Right ventricle myocardium inferior (tissue), 1 donor: Measurements from ENCODE around the gene GTF2H4. TPM values are rescaled to one million over a fixed set of nuclear protein-coding genes. Genes with fewer than 3 reads are reported as not detected.
A peak's percentile ranks its signal among the peaks of the same experiment; 100 is the strongest.
"Not testable (repeated sequence)": the region's sequence is repeated elsewhere in the genome, so short reads cannot be mapped to it uniquely, and the experiment has no call there.

Experiments
- ATAC-seq: fragments of 200-7000 bp; cut with Tn5 transposase; one replicate; pipeline ENCODE4 v1.9.1; 2020; ENCODE audit warnings: mild to moderate bottlenecking, moderate library complexity
- DNase-seq: peaks from one replicate; pipeline ENCODE4 v3.0.0; 2021; ENCODE audit errors: missing footprints
- intact Hi-C: fragments of 100-400 bp; cut with DNase I; formaldehyde crosslinking; loops from one replicate; pipeline ENCODE4 v1.11.0; 2022
- total RNA-seq: library from RNA; stranded (reverse); fragmentation: NEBNext Ultra II Directional; extraction: Animal tissue kit (Norgen Biotek cat#: 25700); gene quantifications from one replicate; pipeline ENCODE4 v1.2.1, GENCODE V29; 2021
- donor health status: DM: no; HTN: yes; CAD: no; lungs with severe emphysema.

Gene GTF2H4
- total RNA-seq, 1 donor from 2014 or later, result 22.2 TPM

DNA sequence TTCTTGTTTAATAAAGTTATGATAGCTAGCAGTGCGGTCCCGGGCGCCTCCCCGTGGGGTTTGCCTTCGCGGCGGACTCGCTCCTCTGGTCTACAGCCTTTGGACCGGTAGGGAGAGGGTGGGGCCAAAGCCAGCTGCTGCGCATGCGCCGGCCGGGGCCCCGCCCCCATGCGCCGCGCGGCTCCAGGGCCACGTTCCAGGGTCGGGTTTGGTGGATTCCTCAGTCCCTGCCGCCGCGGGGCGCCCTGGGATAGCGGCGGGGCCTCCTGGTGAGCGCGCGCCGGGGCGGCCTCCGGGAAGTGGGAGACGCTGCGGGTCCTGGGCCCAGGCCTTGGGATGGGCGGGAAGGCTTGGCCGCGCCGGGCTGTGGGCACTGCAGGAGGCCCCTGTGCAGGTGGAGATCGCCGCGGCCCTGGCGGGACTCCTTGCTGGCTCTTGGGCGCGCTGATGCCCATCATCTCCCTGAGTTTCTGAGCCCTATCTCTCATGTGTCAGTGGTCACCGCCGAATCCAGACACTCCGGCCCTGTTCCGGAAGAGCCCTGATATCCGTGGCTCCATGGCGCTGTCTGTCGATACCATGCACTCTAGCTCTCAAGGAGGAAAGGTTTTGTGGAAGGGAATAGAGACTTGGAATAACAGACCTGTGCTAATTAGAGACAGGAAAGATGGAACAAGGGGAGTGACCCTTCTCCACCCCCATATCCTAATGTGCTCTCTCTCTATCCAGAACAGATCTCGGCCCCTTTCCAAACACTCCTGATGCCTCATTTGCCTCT, 6.3 kb downstream of the GTF2H4 start, which contains the start of gene VARS2:
Gene VARS2 (plus strand): TSS at position 163 of the 778 bp plus-strand sequence. CDS start 599 bp downstream, at position 762.
- intact Hi-C loops, result loop anchor here (1.0 to 2.0 kb wide), 2 partner anchors 129 to 154 kb away; no protein-coding TSS in a partner anchor
- peak; percentile 94 for DNase-seq
- ATAC-seq, result peak; percentile 98

DNA sequence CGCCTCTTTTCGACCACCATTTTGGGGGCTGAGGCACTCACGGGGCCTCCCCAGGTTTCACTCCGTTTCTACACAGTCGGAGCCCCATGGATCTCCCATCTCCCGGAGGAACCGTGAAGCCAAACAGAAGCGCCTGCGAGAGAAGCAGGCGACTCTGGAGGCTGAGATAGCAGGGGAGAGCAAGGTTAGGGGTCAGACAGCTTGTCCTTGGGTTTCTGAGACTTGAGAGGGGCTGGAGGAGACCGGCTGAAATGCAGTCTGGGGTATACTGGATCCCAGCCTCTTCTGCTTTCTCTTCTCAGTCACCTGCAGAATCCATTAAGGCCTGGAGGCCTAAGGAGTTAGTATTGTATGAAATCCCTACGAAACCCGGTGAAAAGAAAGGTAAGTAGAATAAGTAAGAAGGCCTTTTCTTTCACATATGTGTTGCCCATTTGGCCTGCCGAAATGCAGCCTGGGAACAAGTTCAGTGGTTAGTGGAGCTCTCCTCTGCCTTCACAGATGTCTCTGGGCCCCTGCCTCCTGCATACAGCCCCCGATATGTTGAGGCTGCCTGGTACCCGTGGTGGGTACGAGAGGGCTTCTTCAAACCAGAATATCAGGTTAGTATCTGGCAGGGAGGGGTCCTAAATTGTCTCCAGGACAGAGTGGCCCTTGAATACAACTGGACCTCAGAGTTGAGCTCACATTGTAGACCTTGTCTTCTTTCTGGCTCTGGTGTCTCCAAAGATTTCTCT, 7.0 kb downstream of the GTF2H4 start:
- peak; percentile 3 for ATAC-seq
- intact Hi-C loops, result loop anchor here (1.0 to 2.0 kb wide), 2 partner anchors 128 to 153 kb away; no protein-coding TSS in a partner anchor
- no peak for DNase-seq

DNA sequence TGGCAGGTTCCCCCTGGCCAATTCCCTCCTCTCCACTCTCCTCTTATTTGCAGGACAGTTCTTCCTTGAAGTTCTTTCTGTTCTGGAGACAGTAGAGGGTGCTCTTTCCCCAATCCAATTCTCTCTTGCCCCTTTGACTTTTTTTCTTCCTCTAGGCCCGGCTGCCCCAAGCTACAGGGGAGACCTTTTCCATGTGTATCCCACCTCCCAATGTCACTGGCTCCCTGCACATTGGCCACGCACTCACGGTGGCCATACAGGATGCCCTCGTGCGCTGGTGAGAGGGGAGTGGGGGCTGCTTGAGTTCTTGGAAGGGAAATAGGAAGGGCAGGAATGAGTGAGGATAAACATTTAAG, 7.6 kb downstream of the GTF2H4 start:
- ATAC-seq (peak; percentile 43), DNase-seq (no peak)
- intact Hi-C loops, result loop anchor here (2.0 kb wide), 1 partner anchor 127 kb away; no protein-coding TSS in a partner anchor

DNA sequence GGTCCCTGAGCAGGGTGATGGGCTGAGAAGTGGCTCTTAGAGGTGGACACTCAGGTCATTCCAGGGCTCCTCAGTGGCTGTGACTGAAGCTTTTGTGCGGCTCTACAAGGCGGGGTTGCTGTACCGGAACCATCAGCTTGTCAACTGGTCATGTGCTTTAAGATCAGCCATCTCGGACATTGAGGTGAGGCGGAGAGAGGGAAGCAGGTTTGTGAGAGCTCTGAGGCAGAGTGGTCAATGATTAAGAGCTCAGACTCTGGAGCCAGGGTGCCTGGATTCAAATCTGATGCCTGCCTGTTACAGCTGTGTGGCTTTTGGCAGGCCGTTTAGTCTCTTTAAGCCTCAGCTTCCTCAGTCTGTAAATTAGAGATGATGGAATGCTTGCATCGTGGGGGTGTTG, 9.0 kb downstream of the GTF2H4 start:
- intact Hi-C loops, result no loop called here
- ATAC-seq (no peak), DNase-seq (no peak)

DNA sequence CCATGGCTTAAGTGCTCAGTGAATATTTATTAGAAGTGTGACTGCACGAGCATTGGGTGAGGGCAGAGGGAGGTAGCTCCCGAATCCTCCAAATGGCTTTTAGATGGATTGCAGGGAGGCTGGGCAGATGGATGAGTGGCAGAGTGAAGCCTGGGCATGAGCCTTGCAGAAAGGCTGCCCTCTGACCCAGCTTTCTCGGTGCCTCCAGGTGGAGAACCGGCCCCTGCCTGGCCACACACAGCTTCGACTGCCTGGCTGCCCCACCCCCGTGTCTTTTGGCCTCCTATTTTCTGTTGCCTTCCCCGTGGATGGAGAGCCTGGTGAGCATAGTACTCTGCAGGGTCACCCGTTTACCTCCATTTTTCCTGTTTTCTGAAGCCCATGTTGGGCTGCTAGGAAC, 9.5 kb downstream of the GTF2H4 start:
- no peak for DNase-seq
- intact Hi-C loops, result no loop called here
- no peak for ATAC-seq

DNA sequence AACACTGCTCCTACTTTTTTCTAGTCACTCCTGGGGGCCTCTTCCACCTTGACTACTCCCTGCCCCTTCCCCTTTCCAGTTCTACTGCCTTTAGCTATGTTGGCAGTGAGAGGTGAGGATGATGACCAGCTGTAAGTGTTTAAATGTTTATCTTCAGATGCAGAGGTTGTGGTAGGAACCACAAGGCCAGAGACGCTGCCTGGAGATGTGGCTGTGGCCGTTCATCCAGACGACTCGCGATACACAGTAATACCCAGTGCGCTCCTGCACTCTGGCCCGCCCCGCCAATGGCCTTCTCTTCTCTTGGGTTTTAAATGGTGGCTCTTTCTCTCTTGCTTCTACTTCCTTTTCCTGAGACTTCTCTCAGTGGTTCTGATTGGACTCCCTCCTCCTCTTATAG, 10.7 kb downstream of the GTF2H4 start:
- ATAC-seq, result no peak
- DNase-seq, result no peak
- intact Hi-C loops, result no loop called here

DNA sequence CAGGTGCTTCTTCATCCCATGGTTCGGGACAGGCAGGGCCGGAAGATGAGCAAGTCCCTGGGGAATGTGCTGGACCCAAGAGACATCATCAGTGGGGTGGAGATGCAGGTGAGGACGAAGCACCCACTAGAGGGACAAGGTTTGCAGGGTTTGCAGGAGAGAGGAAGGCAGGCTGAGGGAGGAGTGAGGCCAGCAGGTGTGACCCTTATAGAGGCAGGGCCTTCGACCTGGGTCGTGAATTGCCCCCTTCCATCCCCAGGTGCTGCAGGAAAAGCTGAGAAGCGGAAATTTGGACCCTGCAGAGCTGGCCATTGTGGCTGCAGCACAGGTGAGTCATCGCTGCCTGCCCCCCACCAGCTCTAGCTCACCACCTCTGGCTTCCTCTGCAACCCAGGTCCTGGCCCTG, 14.4 kb downstream of the GTF2H4 start:
- intact Hi-C loops, result no loop called here
- ATAC-seq (no peak), DNase-seq (no peak)

DNA sequence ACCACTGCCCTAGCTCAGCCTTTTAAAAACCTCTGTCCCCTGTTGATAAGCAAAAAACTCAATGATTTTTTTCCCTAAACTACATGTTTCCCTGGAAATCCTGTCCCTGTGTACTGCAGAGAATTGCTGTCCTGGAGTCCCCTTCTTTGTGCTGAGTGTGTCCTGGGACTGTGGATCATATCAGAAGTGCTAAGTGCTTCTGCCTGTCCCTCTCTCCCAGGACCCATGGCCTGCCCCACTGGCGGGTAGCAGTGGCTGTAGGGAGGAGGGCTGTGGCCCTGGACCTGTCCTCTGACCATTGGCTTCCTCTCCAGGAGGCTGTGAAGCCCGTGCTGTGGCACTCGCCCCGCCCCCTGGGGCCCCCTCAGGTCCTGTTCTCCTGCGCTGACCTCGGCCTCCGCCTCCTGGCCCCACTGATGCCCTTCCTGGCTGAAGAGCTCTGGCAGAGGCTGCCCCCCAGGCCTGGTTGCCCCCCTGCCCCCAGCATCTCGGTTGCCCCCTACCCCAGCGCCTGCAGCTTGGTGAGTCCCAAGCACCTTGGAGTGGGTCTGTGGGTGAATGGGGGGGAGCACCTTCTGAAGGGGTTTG, 16.1 kb downstream of the GTF2H4 start:
- intact Hi-C loops, DNase-seq: not testable (repeated sequence)
- ATAC-seq, result peak; percentile 51

DNA sequence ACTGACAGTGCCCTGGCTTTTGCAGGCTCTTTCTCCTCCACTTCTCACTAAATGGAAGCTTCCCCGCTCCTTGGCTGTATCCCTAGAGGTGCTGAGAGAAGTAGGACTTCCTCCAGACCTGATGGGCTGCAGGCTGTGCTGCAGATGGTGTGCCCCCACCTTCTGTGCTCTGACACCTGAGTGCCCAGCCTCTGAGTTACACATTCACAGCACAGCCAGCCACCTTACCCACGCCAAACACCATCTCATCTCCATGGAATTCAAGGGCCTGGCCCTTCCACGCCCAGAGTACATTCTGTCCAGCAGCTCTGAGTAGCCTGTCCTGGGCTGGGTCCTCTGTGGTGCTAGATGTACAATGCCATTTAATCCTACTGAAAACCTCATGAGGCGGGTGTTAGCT, 18.6 kb downstream of the GTF2H4 start:
- intact Hi-C loops, result no loop called here
- DNase-seq, result no peak
- peak; percentile 73 for ATAC-seq

DNA sequence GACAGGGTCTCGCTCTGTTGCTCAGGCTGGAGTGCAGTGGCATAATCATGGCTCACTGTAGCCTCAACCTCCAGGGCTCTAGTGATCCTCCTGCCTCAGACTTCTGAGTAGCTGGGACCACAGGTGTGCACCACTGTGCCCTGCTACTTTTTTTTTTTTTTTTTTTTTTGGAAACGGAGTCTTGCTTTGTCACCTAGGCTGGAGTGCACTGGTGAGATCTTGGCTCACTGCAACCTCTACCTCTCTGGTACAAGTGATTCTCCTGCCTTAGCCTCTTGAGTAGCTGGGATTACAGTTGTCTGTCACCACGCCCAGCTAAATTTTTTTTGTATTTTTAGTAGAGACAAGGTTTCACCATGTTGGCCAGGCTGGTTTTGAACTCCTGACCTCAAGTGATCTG, 19.1 kb downstream of the GTF2H4 start:
- intact Hi-C loops, result not testable (repeated sequence)

DNA sequence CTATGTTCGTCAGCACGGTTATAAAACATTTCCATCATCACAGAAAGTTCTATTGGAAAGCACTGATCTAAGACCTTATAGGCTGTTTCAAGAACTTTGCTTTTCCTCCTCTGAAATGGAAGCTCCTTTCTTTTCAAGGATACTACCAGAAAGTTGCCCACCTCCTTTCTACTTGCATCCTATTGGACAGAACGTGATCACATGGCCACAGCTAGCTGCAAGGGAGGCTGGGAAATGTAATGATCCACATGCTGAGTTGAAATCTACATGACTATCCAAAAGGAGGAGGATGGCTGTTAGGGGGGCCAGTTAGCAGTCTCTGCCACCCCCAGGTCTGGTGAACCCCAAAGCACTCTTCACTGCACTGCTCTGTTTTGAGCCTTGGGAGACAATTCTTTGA, 20.7 kb downstream of the GTF2H4 start:
- intact Hi-C loops, result no loop called here
- DNase-seq (no peak), ATAC-seq (no peak)

More for the DNA sequence above, 19.1 kb downstream of the GTF2H4 start:
- not testable (repeated sequence) for ATAC-seq, DNase-seq

DNA sequence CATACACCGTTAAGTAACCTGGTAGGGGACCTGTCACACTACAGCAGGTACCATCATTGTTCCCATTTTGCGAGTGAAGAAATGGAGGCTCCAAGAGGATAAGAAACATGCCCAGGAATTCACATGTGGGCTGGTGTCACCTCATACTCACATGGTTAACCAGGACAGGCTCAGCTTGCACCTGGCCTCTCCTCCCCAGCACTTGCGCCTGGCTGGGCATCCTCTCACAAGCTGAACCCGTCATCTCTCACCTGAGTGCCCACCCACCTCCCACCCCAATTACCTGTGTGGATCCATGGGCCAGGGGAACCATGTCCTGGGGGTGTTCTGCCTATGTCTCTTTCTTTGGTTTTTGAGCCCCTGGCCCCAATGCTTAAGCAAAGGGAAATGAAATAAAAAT, 22.5 kb downstream of the GTF2H4 start:
- ATAC-seq (no peak), DNase-seq (no peak)
- intact Hi-C loops, result no loop called here

DNA sequence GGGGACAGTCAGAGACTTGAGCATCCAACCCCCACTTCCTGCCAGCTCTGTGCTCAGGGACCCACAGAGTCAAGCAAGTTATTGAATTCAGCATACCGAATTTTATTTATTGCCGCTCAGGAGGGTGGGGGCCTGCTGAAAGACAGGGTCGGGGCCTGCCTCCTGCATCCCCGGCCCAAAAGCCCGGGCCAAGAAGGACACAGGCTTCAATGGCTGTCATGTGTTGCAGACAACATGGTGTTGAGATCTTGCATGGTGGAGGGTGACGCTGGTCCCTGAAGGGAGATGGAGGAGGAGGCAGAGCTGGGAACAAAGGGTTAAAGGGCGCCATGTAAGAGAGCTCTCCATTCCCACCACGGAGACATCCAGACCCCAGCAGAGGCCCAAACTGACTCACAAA, 23.3 kb downstream of the GTF2H4 start:
- DNase-seq (no peak), ATAC-seq (no peak)
- intact Hi-C loops, result no loop called here

DNA sequence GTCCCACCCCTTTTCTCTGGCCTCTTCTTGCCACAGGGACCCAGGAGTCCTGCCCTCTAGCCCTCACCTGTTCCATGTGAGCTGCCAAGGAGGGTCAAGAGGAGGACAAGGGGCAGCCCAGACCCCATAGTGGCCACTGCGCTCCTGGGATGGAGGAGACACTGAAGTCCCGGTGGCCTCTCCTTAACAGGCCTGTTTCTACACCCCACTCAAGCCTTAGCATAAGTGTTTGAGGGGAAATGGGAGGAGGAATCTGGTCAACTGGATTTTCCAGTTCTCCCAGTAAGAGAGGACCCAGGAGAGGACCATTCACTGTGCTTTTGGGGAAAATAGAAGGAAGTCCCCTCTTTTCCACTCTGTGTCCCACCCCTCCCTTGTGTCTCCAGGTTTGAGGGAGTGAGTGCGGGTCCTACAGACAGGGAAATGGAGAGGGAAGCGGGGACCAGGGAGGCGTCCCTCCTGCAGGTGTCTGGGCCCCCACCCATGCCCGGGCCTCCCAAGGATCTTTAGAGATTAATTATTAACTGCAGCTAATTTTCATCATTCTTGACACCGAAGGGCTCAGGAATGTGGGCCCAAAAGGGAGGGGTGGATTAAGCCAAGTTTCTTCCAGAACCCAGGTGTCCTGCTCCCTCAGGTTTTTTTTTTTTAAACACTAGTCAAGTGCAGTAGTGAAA, 24.1 kb downstream of the GTF2H4 start, which contains the start of gene SFTA2:
Gene SFTA2 (minus strand): TSS at position 202 of the 677 bp plus-strand sequence. CDS start 74 bp downstream, at position 128.
- intact Hi-C loops, result no loop called here
- ATAC-seq, result no peak

DNA sequence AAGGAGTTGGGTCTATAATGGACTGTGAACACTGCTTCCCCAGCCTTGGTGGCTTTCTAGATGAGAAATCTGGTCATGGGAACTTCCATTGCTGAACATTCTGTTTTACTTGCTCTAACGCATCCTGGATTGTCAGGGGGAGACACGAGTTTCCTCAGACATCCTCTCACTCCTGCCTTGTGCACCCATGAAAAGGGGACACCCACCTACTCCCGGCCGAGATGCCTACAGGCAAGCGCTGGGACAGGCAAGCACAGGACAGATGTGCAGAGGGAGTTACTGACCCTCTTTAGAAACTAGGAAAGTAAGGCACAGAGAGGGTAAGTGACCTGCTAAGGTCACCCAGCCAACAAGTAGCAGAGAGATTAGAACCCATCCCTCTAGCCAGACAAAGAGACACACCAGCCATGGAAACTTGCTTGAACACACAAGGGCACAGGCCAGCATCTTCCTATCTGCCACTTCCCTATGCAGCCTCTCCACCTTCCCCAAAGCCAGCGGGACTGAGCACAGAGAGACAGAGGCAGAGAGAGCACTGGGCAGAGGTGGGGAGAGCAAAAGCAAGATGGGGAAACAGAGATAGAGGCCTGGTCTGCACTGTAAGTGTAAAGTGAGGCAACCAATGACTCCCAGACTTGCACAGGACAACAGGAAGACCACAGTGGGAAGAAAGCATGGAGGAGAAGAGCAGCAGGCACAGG, 24.8 kb downstream of the GTF2H4 start:
- intact Hi-C loops, result no loop called here
- DNase-seq (no peak), ATAC-seq (no peak)

More for the DNA sequence above, 24.1 kb downstream of the GTF2H4 start, which contains the start of gene SFTA2:
- DNase-seq, result no peak

DNA sequence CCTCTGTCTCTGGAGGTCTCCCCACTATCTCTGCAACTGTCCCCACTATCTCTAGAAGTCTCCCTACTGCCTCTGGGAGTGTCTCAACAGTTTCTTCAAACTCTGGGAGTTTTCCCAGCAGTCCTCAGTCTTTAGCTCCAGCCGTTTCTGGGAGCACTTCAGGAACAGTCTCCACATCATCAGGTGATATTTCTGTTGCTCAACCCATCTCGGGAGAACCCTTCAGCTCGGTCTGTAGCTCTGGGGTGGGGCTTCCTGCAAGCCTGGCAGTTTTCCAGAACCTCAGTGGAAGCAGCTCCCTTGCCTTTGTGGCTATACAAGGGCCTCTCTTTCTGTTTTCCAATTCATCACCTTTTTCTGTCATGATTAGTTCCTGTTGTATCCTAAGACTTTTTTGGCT, 27.0 kb downstream of the GTF2H4 start:
- intact Hi-C loops, result no loop called here
- DNase-seq, result no peak
- ATAC-seq, result no peak

DNA sequence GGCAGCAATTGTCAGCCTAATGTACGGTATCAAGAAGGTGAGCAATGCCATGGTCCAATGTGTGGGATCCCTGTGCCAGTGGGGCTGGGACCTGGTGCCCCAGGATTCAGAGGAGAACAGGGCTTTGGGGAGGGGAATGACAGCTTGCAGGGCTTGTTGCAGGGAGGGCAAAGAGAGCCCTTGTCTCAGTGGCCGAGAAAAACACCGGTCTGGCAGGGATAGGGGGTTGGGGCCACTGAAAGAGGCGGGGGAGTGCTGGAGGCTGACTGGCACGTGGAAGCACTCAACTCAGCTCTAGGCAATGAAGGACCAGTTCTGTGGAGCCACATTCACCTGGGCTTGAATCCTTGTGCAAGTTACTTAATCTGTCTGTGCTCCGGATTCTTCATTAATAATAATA, 29.3 kb downstream of the GTF2H4 start:
- intact Hi-C loops, result no loop called here
- no peak for ATAC-seq
- DNase-seq, result no peak

DNA sequence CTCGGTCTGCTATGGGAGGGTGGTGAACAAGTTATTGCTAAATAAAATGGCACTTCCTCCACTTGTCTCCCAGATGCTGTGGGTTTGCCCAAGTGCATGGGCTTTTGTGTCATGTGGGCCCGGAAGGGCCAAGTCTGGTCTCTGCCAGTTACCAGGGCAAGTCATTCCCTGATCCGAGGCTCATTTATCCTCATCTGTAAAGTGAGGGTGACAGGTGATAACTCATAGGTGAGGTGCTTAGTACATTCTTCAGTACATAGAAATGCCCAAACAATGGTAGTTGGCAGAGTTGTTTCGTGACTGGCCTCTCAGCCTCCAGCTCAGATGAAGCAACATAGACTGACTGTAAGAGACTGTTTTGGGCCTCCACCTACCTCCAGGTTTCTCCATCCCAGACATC, 30.7 kb downstream of the GTF2H4 start:
- no peak for DNase-seq
- ATAC-seq, result no peak
- intact Hi-C loops, result no loop called here
